IMR-90 (cell line): Measurements from ENCODE around the gene ACTL6B. TPM values are rescaled to one million over a fixed set of nuclear protein-coding genes. Genes with fewer than 3 reads are reported as not detected.

Experiments
- ATAC-seq: fragments of 200-7000 bp; cut with Tn5 transposase; 2 replicates; pipeline ENCODE4 v1.9.1; 2020; ENCODE audit warnings: low read depth, mild to moderate bottlenecking, moderate library complexity
- BruUV-seq: library from RNA; stranded (reverse); fragments of 400-500 nt; replicated peaks from 2 replicates; lab custom pipeline; 2021; lab: Mats Ljungman, UMichigan
- CTCF ChIA-PET: fragments of 300-600 bp; formaldehyde crosslinking; extraction: SDS; loops from one replicate; lab custom pipeline; 2021; ENCODE audit warnings: antibody characterized with exemption; lab: Yijun Ruan, JAX
- POLR2A ChIA-PET: fragments of 300-600 bp; sonication (Branson Sonifier 250); formaldehyde crosslinking; loops from one replicate; lab custom pipeline; 2022; ENCODE audit warnings: antibody characterized with exemption; ENCODE audit not compliant: unreplicated experiment; lab: Charles Lee
- DNase-seq: peaks from one replicate; pipeline ENCODE4 v3.0.0; 2013
- H2AFZ ChIP-seq: replicated peaks from 2 replicates; pipeline ENCODE3; 2013; ENCODE audit warnings: low read length, mild to moderate bottlenecking; ENCODE audit not compliant: poor library complexity
- H2AK5ac ChIP-seq: 2 replicates; pipeline ENCODE4 v1.6.1; 2013; ENCODE audit warnings: low read depth, low read length, inconsistent platforms
- H2AK9ac ChIP-seq: replicated peaks from 2 replicates; pipeline ENCODE3; 2013; ENCODE audit warnings: mild to moderate bottlenecking, low read depth, low read length, moderate library complexity; ENCODE audit not compliant: poor library complexity
- H2BK120ac ChIP-seq: 2 replicates; pipeline ENCODE4 v1.6.1; 2013; ENCODE audit warnings: low read depth, low read length, inconsistent platforms
- H2BK15ac ChIP-seq: 3 replicates; pipeline ENCODE4 v1.6.1; 2013; ENCODE audit warnings: low read depth, low read length, inconsistent platforms
- H2BK20ac ChIP-seq: 2 replicates; pipeline ENCODE4 v1.6.1; 2013; ENCODE audit warnings: low read depth, mild to moderate bottlenecking, inconsistent platforms, low read length, moderate library complexity
- H2BK5ac ChIP-seq: 2 replicates; pipeline ENCODE4 v1.6.1; 2013; ENCODE audit warnings: mild to moderate bottlenecking, low read depth, low read length, inconsistent platforms; ENCODE audit not compliant: poor library complexity, severe bottlenecking
- H3K14ac ChIP-seq: replicated peaks from 2 replicates; pipeline ENCODE4 v1.6.1; 2013; ENCODE audit warnings: low read depth, low read length, inconsistent platforms
- H3K18ac ChIP-seq: 2 replicates; pipeline ENCODE4 v1.6.1; 2013; ENCODE audit warnings: low read depth, low read length, control low read depth
- H3K23ac ChIP-seq: 2 replicates; pipeline ENCODE4 v1.6.1; 2013; ENCODE audit warnings: low read depth, low read length, inconsistent platforms
- H3K27ac ChIP-seq: 2 replicates; pipeline ENCODE4 v1.5.1; 2013; ENCODE audit warnings: mild to moderate bottlenecking, control low read depth, low read length; ENCODE audit not compliant: insufficient read depth
- H3K27me3 ChIP-seq: 2 replicates; pipeline ENCODE4 v1.6.1; 2013; ENCODE audit warnings: low read length; ENCODE audit not compliant: control insufficient read depth, insufficient read depth
- H3K36me3 ChIP-seq: 2 replicates; pipeline ENCODE4 v1.6.1; 2013; ENCODE audit warnings: low read length, mixed read lengths; ENCODE audit not compliant: control insufficient read depth, insufficient read depth
- H3K4ac ChIP-seq: 2 replicates; pipeline ENCODE4 v1.6.1; 2013; ENCODE audit warnings: low read depth, low read length, inconsistent platforms
- H3K4me1 ChIP-seq: 2 replicates; pipeline ENCODE4 v1.6.1; 2013; ENCODE audit warnings: low read length, mixed read lengths; ENCODE audit not compliant: control insufficient read depth, insufficient read depth
- H3K4me2 ChIP-seq: 2 replicates; pipeline ENCODE4 v1.6.1; 2013; ENCODE audit warnings: low read depth, mild to moderate bottlenecking, control low read depth, low read length, moderate library complexity
- H3K4me3 ChIP-seq: 2 replicates; pipeline ENCODE4 v1.5.1; 2013; ENCODE audit warnings: low read depth, mild to moderate bottlenecking, control low read depth, low read length, moderate library complexity; ENCODE audit not compliant: insufficient read depth
- H3K56ac ChIP-seq: 2 replicates; pipeline ENCODE4 v1.6.1; 2013; ENCODE audit warnings: low read length, inconsistent platforms; ENCODE audit not compliant: insufficient read depth; ENCODE audit errors: extremely low read depth
- H3K79me1 ChIP-seq, 2 experiments: 2 replicates each; pipeline ENCODE4 v1.6.1; 2013; ENCODE audit warnings: low read length in 2 of 2, inconsistent platforms in 1 of 2, low read depth in 1 of 2
- H3K9ac ChIP-seq: 2 replicates; pipeline ENCODE4 v1.6.1; 2013; ENCODE audit warnings: low read depth, low read length, control low read depth
- H3K9me1 ChIP-seq: 2 replicates; pipeline ENCODE4 v1.6.1; 2013; ENCODE audit warnings: low read length, inconsistent platforms; ENCODE audit not compliant: insufficient read depth
- H3K9me3 ChIP-seq: 2 replicates; pipeline ENCODE4 v1.6.1; 2013; ENCODE audit warnings: low read length; ENCODE audit not compliant: control insufficient read depth, insufficient read depth
- H4K20me1 ChIP-seq: 2 replicates; pipeline ENCODE4 v1.6.1; 2013; ENCODE audit warnings: low read length, inconsistent platforms; ENCODE audit not compliant: insufficient read depth
- H4K5ac ChIP-seq: 2 replicates; pipeline ENCODE4 v1.6.1; 2013; ENCODE audit warnings: mild to moderate bottlenecking, low read depth, low read length, control low read depth
- H4K8ac ChIP-seq, 2 experiments: 2 replicates each; pipeline ENCODE4 v1.6.1; 2013; ENCODE audit warnings: low read depth in 2 of 2, low read length in 2 of 2, control low read depth in 1 of 2, inconsistent platforms in 1 of 2
- H4K91ac ChIP-seq: 2 replicates; pipeline ENCODE4 v1.6.1; 2013; ENCODE audit warnings: low read depth, low read length, inconsistent platforms; ENCODE audit not compliant: insufficient read depth
- CHD1 ChIP-seq: IDR thresholded peaks from 2 replicates; pipeline ENCODE4 v1.6.1; 2012; ENCODE audit warnings: low read depth, low read length, improper control_type of control experiment
- CTCF ChIP-seq: conservative IDR thresholded peaks from 2 replicates; pipeline ENCODE4 v1.5.1; 2012; ENCODE audit warnings: mild to moderate bottlenecking, low read depth, low read length, improper control_type of control experiment
- FOS ChIP-seq: fragments of 150-350 bp; IDR thresholded peaks from 2 replicates; pipeline ENCODE4 v1.6.1; 2016; ENCODE audit warnings: low read depth, low read length
- MXI1 ChIP-seq: IDR thresholded peaks from 2 replicates; pipeline ENCODE4 v1.6.1; 2012; ENCODE audit warnings: low read depth, mild to moderate bottlenecking, low read length, moderate library complexity, borderline replicate concordance
- RCOR1 ChIP-seq: IDR thresholded peaks from 2 replicates; pipeline ENCODE4 v1.6.1; 2012; ENCODE audit warnings: mild to moderate bottlenecking, low read length, improper control_type of control experiment; ENCODE audit not compliant: insufficient replicate concordance
- WGBS, 2 experiments: methylation state at CpG; one replicate each; pipeline versions ENCODE4 v1.1.5 to v1.1.7; 2013; ENCODE audit warnings: missing lambda C conversion rate in 2 of 2; ENCODE audit not compliant: insufficient read length in 1 of 2; ENCODE audit errors: extremely low coverage in 2 of 2; 5-methylcytosine and 5-hydroxymethylcytosine counted together
- dilution Hi-C: fragments of 300-500 bp; cut with HindIII; formaldehyde crosslinking; loops from one replicate; pipeline ENCODE4 v1.14.3; 2018; ENCODE audit warnings: low sequenced_read_pairs; ENCODE audit not compliant: unreplicated experiment
- in situ Hi-C: fragments of 300-500 bp; cut with MboI; formaldehyde crosslinking; loops from 3 replicates; pipeline ENCODE4 v1.14.3; 2019; ENCODE audit warnings: low sequenced_read_pairs, inconsistent platforms, mixed read lengths
- intact Hi-C: fragments of 100-400 bp; cut with micrococcal nuclease; formaldehyde crosslinking; loops from 2 replicates; pipeline ENCODE4 v1.10.0; 2022
- polyA plus RNA-seq, 3 experiments: library from polyadenylated mRNA; depleted of rRNA; stranded (reverse); fragments of >200 nt; gene quantifications; 2 replicates each; pipeline ENCODE4 v1.2.3, GENCODE V29; 2012; ENCODE audit warnings: low replicate concordance in 1 of 3
- total RNA-seq: library from RNA; depleted of rRNA; stranded (reverse); fragments of >200 nt; gene quantifications from 2 replicates; pipeline ENCODE4 v1.2.3, GENCODE V29; 2012

ACTL6B gene
- total and polyA plus RNA-seq, 2 of the 4 experiments (the other 2 are of a cell fraction): not detected

- H3K9me1 ChIP-seq: no peaks in the 10 kb centered on the region
- H3K18ac ChIP-seq: no peak overlapping the region
- H2AK5ac ChIP-seq: no peak overlapping the region
- peaks cover 70% of the 10 kb centered on the region for H3K36me3 ChIP-seq
- H2BK20ac ChIP-seq: no peak overlapping the region
- ChIA-PET POLR2A (no interaction called here), CTCF (no interaction called here)
- no peak overlapping the region for H2BK120ac ChIP-seq
- in situ Hi-C loops: loop anchor here (10.0 kb wide), 1 partner anchor 205 kb away; the partner anchor contains the start of gene TSC22D4
- H3K27ac ChIP-seq: no peak overlapping the region
- no peak overlapping the region for H4K5ac ChIP-seq
- H3K27me3 ChIP-seq: no peaks in the 10 kb centered on the region
- no peak overlapping the region for H3K9ac ChIP-seq
- H2BK5ac ChIP-seq: no peak overlapping the region
- ATAC-seq: no peak
- H3K4ac ChIP-seq: no peak overlapping the region
- H3K14ac ChIP-seq: no peak overlapping the region
- intact Hi-C loops: no loop called here
- 100% methylated on average over 3 of the region's 13 CpGs; no CpG with 5 or more reads in 1 of the 2 experiments for WGBS, 2 experiments
- dilution Hi-C loops: no loop called here
- no peak overlapping the region for H3K23ac ChIP-seq
- DNase-seq: no peak
- no peak overlapping the region for H4K91ac ChIP-seq
- H4K20me1 ChIP-seq: peaks cover 58% of the 10 kb centered on the region
- peaks cover 9% of the 10 kb centered on the region for H3K4me1 ChIP-seq
- no peak overlapping the region for H2AK9ac ChIP-seq
- no peak overlapping the region for H4K8ac ChIP-seq
- no peak overlapping the region for H3K4me3 ChIP-seq
- H2AFZ ChIP-seq: no peak overlapping the region
- no TSS peak for BruUV-seq
- H3K9me3 ChIP-seq: no peaks in the 10 kb centered on the region
- no peak overlapping the region for H3K56ac ChIP-seq
- H3K79me1 ChIP-seq: peaks cover 13 to 52% of the 10 kb centered on the region in 2 experiments
- no peak overlapping the region for H3K4me2 ChIP-seq
- TF ChIP-seq RCOR1 (no peak), CHD1 (no peak), MXI1 (no peak), FOS (no peak), CTCF (no peak)
- no peak overlapping the region for H2BK15ac ChIP-seq
Observed at GRCh38 chr7:100679129-100679926, 23.1 kb upstream of the ACTL6B start.
